HG02759 (cell line): ENCODE results near the gene WFDC9.
"Not testable (repeated sequence)": the region's sequence is repeated elsewhere in the genome, so short reads cannot be mapped to it uniquely, and the experiment has no call there.

Experiments used
- ATAC-seq: cut with Tn5 transposase; IDR thresholded peaks from one replicate; pipeline ENCODE4 v1.9.1; 2021; ENCODE audit warnings: mild to moderate bottlenecking, moderate library complexity; ENCODE audit not compliant: unreplicated experiment

The WFDC9 gene

DNA sequence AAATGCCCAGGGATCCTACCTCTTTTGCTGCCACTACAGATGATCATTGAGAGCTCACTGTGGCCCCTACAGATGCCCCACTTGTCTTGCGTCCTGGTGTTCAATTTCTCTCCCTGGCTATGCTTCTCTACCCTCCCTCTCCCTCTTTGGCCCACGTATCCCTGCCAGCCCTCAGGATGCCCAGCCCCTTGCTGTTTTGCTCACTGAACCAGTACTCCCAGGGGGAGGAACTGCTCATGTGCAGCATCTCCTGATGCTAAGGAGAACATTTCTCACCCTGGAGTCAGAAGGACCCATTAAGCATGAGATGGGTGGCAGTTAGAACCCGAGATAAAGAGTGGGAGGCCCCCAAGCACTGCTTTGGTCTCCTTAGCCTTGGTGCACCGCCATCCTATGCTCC lies at the start of gene WFDC9:
Gene WFDC9 (minus strand): TSS at position 101 of the 400 bp plus-strand sequence. CDS start 21,103 bp downstream, outside the sequence.
- no peak for ATAC-seq

DNA sequence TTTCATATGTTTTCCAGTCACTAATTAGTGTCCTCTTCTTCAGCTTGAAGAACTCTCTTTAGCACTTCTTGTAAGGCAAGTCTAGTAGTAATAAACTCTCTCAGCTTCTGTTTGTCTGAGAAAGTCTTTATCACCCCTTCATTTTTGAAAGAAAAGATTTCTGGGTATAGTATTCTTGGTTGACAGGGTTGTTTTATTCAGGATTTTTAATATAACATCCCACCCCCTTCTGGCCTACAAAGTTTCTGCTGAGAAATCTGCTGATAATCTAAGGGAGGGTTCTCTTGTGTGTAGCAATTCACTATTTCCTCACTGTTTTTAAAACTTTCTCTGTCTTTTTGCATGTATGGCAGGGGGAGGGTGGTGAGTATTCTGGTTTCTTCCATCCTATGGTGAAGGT lies 48.6 kb upstream of the WFDC9 start:
- ATAC-seq: no peak

DNA sequence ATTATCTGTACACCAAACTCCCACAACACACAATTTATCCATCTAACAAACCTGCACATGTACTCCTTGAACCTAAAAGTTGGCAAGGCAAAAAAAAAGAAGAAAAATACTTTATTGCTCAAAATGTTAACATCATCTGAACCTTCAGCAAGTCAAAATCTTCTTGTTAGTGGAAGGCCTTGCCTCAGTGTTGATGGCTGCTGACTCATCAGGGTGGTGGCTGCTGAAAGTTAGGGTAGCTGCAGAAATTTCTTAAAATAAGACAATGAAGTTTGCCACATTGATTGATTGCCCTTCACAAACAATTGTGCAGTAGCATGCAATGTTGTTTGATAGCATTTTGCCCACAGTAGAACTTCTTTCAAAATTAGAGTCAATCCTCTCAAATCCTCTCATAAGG lies 41.7 kb upstream of the WFDC9 start:
- no peak for ATAC-seq

DNA sequence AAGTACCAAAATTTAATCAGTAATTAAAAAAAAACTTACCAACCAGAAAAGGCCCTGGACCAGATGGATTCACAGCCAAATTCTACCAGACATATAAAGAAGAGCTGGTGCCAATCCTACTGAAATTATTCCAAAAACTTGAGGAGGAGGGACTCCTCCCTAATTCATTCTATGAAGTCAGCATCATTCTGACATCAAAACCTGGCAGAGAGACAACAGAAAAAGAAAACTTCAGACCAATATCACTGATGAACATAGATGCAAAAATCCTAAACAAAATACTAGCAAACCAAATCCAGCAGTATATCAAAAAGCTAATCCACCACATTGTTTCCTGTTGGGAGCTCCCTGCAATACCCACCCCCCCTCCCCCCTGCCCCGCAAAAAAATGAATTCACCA lies 39.1 kb upstream of the WFDC9 start, which contains the start of gene WFDC11:
Gene WFDC11 (minus strand): TSS at position 101 of the 400 bp plus-strand sequence. CDS start 19,639 bp downstream, outside the sequence.
- ATAC-seq: no peak

DNA sequence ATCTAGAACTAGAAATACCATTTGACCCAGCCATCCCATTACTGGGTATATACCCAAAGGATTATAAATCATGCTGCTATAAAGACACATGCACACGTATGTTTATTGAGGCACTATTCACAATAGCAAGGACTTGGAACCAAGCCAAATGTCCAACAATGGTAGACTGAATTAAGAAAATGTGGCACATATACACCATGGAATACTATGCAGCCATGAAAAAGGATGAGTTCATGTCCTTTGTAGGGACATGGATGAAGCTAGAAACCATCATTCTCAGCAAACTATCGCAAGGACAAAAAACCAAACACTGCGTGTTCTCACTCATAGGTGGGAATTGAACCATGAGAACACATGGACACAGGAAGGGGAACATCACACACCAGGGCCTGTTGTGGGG lies 26.0 kb upstream of the WFDC9 start:
- ATAC-seq: not testable (repeated sequence)

DNA sequence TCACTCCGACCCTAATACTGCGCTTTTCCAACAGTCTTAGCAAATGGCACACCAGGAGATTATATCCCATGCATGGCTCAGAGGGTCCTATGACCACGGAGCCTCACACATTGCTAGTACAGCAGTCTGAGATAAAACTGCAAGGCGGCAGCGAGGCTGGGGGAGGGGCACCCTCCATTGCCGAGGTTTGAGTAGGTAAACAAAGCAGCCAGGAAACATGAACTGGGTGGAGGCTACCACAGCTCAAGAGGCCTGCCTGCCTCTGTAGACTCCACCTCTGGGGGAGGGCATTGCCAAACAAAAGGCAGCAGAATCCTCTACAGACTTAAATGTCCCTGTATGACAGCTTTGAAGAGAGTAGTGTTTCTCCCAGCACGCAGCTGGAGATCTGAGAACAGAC lies 20.6 kb upstream of the WFDC9 start:
- ATAC-seq: not testable (repeated sequence)

DNA sequence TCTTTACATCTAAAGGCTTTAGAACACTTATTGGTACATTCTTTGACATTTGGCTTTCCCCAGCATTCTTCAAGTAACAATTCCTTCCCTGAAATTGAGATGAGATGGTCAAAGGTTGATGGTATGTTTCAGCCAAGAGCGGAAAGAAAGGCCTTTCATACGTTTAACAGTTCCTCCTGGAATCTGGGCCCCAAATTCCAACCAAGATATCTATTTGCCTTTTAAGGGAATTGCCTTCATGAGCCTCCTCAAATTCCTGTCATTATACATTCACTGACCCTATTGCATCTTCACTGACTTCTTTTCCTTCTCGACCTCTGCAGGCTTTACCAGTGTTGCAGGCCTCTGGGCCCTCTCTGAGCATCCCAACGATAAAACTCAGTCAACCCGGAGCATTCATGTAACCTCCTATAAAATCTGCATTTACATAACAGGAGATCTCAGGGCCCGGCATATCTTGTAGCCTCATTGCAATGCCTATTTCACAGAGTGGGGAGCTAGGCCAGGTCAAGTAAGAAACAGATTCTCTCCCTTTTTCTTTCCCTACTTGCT lies 18.3 kb upstream of the WFDC9 start:
- ATAC-seq: no peak

DNA sequence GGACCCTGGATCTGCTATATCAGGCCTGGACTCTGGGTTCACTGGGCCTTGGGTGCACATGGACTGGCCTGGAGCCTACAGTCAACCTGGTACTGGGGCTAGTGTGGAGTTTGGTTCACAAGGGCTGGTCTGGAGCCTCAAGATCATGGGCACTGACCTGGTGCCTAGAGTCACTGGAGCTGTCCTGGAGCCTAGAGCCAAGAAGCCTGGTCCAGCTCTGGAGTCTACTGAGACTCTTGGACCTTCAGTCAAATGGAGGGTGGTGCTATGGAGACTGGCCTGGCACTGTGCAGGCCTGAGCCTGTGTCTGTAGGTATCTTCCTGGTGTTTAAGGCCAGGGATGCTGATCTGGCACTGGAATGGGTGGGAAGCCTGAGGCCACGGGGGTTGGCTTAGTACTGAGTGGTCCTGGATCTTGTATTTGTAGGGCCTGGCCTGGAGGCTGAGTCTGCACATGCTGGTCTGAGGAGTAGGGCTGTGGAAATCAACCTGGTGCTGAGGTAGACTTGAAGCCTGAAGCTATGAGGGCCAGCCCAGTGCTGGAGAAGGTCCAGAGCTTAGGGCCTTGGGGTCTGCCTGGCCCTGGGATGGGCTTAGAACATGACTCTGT lies 16.5 kb upstream of the WFDC9 start:
- ATAC-seq: no peak

DNA sequence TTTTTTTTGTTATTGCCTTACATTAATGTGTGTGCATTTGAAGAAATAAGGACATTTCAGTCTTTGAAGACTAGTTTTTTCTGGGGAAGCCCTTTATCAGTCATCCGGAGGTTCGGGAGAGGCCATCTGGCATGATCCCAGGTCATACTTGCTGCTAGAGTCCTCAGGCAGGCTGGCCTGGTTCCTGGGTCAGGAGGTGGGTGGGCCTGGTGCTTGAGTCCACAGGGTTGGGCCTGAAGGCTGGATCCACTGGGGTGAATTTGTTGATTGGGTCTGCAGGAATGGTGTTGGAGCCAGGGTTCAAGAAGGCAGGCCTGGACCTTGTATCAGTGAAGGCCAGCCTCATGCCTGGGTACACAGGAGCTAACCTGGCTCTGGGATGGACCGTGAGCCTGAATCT lies 15.8 kb upstream of the WFDC9 start:
- no peak for ATAC-seq

DNA sequence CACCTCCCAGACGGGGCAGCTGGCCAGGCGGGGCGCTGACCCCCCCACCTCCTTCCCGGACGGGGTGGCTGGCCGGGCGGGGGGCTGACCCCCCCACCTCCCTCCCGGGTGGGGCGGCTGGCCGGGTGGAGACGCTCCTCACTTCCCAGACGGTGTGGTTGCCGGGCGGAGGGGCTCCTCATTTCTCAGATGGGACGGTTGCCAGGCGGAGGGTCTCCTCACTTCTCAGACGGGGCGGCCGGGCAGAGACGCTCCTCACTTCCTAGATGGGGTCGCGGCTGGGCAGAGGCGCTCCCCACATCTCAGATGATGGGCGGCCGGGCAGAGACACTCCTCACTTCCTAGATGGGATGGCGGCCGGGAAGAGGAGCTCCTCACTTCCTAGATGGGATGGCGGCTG lies 14.8 kb upstream of the WFDC9 start:
- ATAC-seq: not testable (repeated sequence)

DNA sequence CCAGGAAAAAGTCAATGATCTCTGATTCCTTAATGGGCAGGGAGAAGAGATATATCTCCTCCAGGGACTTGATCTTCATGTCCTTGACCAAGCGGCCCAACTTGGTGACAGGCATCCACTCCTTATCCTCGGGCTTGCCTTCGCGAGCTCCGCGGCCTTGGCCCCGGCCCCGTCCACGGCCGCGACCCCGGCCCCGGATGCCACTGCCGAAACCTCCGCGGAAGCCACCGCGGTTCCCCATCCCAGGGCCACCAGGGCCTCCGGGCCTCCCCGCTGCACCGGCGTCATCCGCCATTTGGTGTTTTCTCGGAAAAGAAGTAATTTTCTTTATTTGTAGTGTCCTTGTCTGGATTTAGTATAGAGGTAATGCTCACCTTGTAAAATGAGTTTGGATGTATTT lies 10.0 kb upstream of the WFDC9 start:
- ATAC-seq: not testable (repeated sequence)

DNA sequence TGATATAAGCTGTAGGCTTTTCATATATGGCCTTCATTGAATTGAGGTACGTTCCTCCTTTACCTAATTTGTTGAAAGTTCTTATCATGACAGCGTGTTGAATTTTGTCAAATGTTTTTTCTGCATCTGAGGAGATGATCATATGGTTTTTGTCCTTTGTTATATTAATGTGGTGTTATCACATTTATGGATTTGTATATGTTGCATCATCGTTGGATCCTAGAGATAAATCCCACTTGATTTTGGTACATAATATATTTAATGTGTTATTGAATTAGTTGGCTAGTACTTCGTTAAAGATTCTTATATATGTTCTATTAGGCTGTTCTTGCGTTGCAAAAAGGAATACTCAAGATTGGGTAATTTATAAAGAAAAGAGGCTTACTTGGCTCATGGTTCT lies 8.6 kb upstream of the WFDC9 start:
- no peak for ATAC-seq

DNA sequence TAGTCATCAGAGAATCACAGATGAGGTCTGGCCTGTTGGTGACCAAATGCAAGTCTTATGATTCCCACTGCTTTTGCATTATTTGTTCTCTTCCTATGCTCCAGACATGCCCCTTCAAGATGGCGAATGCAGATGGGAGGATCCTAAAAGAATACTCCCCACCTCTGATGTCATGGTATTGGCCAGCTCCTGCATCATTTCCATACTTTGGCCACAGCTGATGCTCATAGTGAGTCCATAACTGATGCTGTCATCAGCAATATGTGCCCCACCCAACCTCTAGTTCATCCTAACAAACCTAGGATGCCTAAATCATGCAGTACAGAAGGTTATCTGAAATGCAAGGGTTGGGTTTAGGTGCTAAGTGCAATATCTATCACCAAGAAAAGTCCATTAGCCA lies 5.4 kb upstream of the WFDC9 start:
- no peak for ATAC-seq

DNA sequence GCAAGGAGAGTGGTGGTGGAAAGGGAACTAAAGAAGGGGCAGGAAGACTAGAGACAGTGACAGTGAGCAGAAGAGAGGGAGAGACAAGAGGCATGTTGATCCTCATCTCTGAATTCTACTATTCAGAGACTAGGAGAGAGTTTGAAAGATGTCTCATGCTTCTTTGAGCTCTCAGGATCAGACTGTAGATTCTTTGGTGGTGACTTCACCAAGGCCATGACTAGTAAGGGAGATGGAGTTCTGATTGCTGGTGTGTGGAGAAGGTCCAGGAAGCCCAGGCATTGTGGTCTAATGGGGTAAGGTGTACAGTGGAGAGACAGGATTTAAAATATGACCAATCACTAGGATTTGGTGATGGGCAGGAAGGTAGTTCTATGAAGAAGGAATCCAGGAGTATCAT lies 713 bp downstream of the WFDC9 start:
- ATAC-seq: no peak

DNA sequence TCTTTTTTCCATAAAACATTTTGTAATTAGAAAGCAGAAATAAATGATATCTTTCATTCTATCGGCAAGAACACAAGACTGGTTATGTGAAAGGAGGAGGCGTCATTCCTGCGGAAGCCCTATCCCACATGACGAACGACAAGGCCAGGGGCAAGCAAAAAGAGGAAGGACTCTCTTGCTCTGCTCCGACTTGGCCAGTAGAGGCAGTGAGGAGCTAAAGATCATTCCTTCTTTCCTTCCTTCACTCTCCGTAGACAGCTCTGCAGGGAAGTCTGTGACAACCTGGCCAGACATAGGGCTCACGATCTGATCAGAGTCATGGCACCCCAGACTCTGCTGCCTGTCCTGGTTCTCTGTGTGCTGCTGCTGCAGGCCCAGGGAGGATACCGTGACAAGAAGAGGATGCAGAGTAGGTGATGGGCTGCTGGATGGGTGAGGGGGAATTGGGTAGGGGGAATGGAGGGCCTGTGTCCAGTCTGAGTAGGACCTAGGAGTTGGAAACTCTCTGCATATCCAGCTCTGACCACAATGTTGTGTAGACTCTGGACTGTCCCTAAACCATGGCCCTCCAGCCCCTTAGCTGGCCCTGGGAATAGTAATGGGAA lies 1.5 kb downstream of the WFDC9 start, which contains the start of gene WFDC10A:
Gene WFDC10A (plus strand): TSS at position 244 of the 605 bp plus-strand sequence. CDS start 75 bp downstream, at position 319.
- ATAC-seq: peak; percentile 45

DNA sequence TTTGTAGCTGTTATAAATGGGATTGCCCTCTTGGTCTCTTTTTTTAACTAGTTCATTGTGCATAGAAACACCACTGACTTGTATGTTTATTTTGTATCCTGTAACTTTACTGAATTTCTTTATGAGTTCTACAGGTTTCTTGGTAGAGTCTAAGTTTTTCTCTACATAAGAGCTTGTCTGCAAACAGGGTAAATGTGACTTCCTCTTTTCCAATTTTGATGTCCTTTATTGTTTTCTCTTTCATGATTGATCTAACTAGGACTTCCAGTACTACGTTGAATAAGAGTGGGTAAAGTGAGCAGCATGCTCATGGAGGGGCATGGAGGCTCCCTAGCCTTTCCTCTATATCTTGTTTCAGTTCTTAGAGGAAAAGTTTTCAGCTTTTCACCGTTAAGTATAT lies 4.5 kb downstream of the WFDC9 start:
- ATAC-seq: no peak

DNA sequence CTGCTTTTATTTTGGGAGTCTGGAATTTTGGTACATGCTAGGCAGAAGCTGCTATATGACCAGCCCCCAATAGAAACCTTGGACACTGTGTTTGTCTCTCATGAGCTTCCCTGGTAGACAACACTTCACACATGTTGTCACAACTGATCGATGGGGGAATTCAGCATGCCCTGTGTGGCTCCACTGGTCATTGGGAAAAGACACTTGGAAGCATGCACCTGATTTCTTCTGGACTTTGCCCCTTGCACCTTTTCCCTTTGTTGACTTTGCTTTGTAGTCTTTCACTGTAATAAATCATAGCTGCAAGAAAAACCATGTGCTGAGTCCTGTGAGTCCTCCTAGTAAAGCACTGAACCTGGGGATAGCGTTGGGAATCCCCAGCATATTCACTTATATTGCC lies 9.5 kb downstream of the WFDC9 start:
- no peak for ATAC-seq

DNA sequence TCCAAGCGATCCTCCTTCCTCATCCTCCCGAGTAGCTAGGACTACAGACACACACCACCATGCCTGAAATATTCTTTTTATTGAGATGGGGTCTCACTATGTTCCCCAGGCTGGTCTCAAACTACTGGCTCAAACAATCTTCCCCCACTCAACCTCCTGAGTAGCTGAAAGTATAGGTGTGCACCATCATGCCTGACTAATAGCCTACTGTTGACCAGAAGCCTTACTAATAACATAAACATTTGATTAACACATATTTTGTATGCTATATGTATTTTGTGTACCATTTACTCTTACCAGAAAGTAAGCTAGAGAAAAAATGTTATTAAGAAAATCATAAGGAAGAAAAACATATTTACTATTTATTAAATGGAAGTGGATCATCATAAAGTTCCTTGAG lies 13.5 kb downstream of the WFDC9 start:
- no peak for ATAC-seq

DNA sequence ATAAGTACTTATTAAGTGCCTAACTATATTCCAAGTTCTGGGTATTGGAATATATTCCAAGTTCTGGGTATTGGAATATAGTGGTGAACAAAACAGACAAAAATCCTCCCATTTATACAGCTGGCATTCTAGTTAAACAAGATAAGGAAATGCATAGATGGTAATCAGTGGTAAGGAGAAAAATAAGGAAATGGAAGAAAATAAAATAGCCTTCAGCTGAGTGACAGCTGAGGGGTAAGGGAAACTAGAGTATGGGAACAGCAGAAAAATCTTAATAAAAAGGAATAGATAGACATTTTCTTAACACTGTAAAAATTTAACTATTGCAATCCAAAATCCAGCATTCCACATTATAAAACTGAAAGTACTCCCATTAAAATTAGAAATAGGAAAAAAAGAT lies 18.8 kb downstream of the WFDC9 start:
- no peak for ATAC-seq

DNA sequence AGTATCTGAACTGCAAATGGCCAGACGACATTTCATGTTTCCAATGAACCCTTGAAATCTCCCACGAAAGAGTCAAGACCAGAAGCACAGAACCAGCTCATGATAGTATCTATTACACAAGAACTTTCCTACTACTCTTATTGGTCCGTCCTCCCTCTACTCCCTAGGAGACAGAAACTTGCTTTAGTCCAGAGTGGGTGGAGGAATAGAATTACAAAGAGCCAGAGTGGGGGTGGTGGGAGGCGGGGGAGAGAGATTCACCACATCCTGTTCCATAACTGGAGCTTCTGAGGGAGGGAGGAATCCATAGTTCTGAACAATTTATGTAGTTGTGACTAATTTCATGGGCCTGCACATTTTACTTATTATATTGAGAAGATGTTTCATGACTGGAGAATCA lies 20.0 kb downstream of the WFDC9 start:
- ATAC-seq: no peak

DNA sequence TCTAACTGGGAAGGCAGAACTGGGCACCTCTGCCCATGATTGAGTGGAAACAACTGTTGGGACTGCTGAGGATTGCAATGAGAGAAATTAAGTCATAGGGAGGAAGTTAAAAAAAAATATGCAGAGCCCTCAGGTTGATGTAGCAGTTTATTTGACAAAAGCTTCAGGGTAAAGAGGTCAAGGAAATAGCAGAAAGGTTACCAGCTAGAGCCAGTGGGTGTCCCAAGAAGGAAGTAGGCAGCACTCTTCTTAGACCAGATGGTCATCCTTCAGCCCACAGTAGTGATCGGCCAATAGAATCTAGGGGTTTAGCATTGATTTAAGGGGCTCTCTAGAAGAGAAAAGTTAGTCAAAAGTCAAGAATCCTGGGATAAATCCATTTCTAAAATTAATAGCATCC lies 23.3 kb downstream of the WFDC9 start:
- no peak for ATAC-seq

DNA sequence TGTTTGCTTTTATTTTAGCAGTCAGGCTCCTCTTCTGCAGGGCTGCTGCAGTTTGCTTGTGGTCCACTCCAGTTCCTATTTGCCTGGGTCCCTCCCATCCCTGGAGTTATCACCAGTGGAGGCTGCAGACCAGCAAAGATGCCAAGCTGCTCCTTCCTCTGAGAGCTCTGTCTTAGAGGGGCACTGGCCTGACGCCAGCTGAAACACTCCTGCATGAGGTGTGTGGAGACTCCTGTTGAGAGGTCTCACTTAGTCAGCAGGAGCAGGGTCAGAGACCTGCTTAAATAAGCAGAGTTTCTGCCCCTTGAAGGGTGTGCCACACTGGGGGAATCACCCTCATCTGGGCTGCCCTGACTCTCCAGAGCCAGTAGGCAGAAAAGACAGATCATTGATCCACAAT lies 35.8 kb downstream of the WFDC9 start:
- ATAC-seq: no peak
